22Rv1 (cell line): ENCODE data around the gene SLC14A1.
"Not testable (repeated sequence)": the region's sequence is repeated elsewhere in the genome, so short reads cannot be mapped to it uniquely, and the experiment has no call there.

ENCODE experiments used
- H3K27ac ChIP-seq: fragments of 450-650 bp; 2 replicates; pipeline ENCODE4 v1.5.1; 2017
- ZFX ChIP-seq: fragments of 450-650 bp; IDR thresholded peaks from 2 replicates; pipeline ENCODE4 v1.6.1; 2017; ENCODE audit warnings: antibody characterized with exemption, borderline replicate concordance
- TF ChIP-seq, protein P1 (sequence below): fragments of 450-650 bp; IDR thresholded peaks from 2 replicates; pipeline ENCODE4 v1.5.1; 2017; ENCODE audit warnings: mild to moderate bottlenecking

Gene SLC14A1

DNA sequence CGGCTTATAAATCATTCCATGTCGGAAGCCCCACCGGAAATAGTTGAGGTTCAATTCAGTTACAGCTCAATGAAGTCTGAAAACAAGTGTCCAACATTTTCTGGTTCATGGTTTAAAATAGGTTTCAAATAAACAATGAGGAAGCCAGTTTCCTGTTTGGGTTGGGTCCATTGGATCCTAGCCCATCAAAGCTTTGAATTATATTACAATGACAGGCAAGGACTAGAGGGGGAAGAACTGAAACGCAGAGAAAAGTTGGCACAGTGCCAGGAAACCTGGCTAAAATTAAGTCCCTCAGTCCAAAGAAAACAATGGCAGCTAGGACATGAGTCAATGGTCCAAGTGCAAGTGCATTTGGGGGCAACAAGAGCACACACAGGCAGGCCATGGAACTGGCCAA is 32.0 kb downstream of the SLC14A1 start:
- no peak overlapping the region for H3K27ac ChIP-seq
- TF ChIP-seq ZFX, result no peak
- TF ChIP-seq, protein P1, sequence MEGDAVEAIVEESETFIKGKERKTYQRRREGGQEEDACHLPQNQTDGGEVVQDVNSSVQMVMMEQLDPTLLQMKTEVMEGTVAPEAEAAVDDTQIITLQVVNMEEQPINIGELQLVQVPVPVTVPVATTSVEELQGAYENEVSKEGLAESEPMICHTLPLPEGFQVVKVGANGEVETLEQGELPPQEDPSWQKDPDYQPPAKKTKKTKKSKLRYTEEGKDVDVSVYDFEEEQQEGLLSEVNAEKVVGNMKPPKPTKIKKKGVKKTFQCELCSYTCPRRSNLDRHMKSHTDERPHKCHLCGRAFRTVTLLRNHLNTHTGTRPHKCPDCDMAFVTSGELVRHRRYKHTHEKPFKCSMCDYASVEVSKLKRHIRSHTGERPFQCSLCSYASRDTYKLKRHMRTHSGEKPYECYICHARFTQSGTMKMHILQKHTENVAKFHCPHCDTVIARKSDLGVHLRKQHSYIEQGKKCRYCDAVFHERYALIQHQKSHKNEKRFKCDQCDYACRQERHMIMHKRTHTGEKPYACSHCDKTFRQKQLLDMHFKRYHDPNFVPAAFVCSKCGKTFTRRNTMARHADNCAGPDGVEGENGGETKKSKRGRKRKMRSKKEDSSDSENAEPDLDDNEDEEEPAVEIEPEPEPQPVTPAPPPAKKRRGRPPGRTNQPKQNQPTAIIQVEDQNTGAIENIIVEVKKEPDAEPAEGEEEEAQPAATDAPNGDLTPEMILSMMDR, result no peak

- H3K27ac ChIP-seq, result no peak overlapping the region
- TF ChIP-seq ZFX, result no peak
- TF ChIP-seq, protein P1, result no peak
These were observed 33.0 kb downstream of the SLC14A1 start for GRCh38 chr18:45757005-45757404.

GRCh38 chr18:45757644-45758043 is 33.7 kb downstream of the SLC14A1 start:
- not testable (repeated sequence) for H3K27ac ChIP-seq

- H3K27ac ChIP-seq, result no peak overlapping the region
These were observed 36.6 kb downstream of the SLC14A1 start for GRCh38 chr18:45760462-45761036.

DNA sequence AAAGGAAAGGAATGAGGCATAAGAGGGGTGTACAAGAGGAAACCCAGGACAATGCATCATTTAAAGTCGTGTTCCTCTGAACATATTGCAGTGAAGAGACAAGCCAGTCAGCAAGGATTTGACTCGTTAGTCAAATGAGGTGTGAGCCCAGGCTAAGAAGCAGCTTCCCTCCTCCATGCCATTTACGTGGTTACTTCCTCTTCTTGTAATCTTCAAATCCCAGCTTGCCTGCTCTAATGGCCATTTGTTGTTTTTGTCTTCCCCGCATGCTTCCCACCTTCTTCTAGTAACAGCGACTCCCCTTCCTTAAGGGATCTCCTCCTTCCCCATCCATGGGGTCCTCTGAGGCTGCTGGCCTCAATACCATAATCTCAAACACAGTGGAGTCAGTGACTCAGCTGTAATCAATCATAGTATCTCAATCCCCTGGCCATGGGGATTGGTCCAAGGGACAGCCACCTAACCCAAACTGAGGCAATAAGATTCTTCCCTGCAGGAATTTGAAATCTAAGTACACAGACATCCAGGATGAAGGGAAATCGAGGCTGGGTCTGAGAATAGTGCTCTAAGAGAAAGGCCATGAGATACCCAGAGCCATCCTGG is 37.6 kb downstream of the SLC14A1 start:
- TF ChIP-seq, protein P1, result no peak
- TF ChIP-seq ZFX, result no peak

More at GRCh38 chr18:45760462-45761036, 36.6 kb downstream of the SLC14A1 start:
- TF ChIP-seq, protein P1, result no peak
- no peak for TF ChIP-seq ZFX

GRCh38 chr18:45764000-45764686 is 40.2 kb downstream of the SLC14A1 start:
- TF ChIP-seq, protein P1, result no peak
- TF ChIP-seq ZFX, result no peak
- no peak overlapping the region for H3K27ac ChIP-seq

More for the DNA sequence above, 37.6 kb downstream of the SLC14A1 start:
- H3K27ac ChIP-seq, result no peak overlapping the region

DNA sequence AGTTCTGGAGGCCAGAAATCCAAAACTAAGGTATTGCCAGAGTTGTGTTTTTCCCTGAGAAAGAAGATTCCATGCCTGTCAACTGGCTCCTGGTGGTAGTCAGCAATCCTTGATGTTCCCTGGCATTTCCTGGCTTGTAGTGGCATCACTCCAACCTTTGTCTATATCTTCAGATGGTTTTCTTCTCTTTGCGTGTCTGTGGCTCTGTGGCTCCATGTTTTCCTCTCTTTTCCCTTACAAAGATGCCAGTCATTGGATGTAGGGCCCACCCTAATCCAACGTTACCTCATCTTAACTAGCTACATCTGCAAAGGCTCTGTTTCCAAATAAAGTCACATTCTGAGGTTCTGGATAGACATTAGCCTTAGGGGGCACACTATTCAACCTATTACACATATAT is 41.8 kb downstream of the SLC14A1 start:
- no peak overlapping the region for H3K27ac ChIP-seq
- TF ChIP-seq ZFX, result no peak
- TF ChIP-seq, protein P1, result no peak
